Transverse colon (tissue), 4 donors: Measurements from ENCODE around the gene KIF12. TPM values are rescaled to one million over a fixed set of nuclear protein-coding genes. Genes with fewer than 3 reads are reported as not detected.

Experiments used
- DNase-seq: peaks from one replicate; pipeline ENCODE4 v3.0.0-alpha.2; 2019
- H3K27ac ChIP-seq, 4 donors: fragments of 200-600 bp; sonication (generic); 2 replicates each; pipeline ENCODE4 v1.5.1; 2016 to 2018; ENCODE audit warnings: inconsistent platforms in 4 of 4
- H3K27me3 ChIP-seq: fragments of 200-600 bp; sonication (generic); 2 replicates; pipeline ENCODE4 v1.5.1; 2017; ENCODE audit warnings: inconsistent platforms
- H3K36me3 ChIP-seq, 4 donors: fragments of 200-600 bp; sonication (generic); 2 replicates each; pipeline ENCODE4 v1.5.1; 2017 to 2019; ENCODE audit warnings: inconsistent platforms in 4 of 4
- H3K4me1 ChIP-seq, 4 donors: fragments of 200-600 bp; sonication (generic); 2 replicates each; pipeline ENCODE4 v1.5.1; 2017 to 2020; ENCODE audit warnings: inconsistent platforms in 4 of 4
- H3K4me3 ChIP-seq, 4 donors: fragments of 200-600 bp; sonication (generic); 1 replicate in 1 of 4; 2 replicates in 3 of 4; pipeline versions ENCODE4 v1.5.1 to v1.6.1; 2017 to 2019; ENCODE audit warnings: inconsistent platforms in 4 of 4
- H3K9me3 ChIP-seq, 2 donors: fragments of 200-600 bp; sonication (generic); 2 replicates each; pipeline ENCODE4 v1.5.1; 2017 to 2019; ENCODE audit warnings: inconsistent platforms in 2 of 2
- CTCF ChIP-seq, 5 experiments: fragments of 200-600 bp in 3 of 5; fragments of 450-650 bp in 2 of 5; sonication (generic) in 3 of 5; IDR thresholded peaks; 1 replicate in 2 of 5; 2 replicates in 3 of 5; pipeline ENCODE4 v1.5.1; 2016 to 2017; ENCODE audit warnings: antibody characterized with exemption in 5 of 5, inconsistent platforms in 3 of 5, mild to moderate bottlenecking in 2 of 5, moderate library complexity in 1 of 5
- EP300 ChIP-seq: sonication (generic); formaldehyde crosslinking; IDR thresholded peaks from one replicate; pipeline ENCODE4 v1.6.1; 2017; ENCODE audit warnings: antibody characterized with exemption, low read depth
- POLR2A ChIP-seq: fragments of 450-650 bp; IDR thresholded peaks from one replicate; pipeline ENCODE4 v1.6.1; 2016; ENCODE audit warnings: antibody characterized with exemption, mild to moderate bottlenecking, moderate library complexity
- POLR2AphosphoS5 ChIP-seq, 3 donors: sonication (generic); formaldehyde crosslinking; IDR thresholded peaks; one replicate each; pipeline ENCODE4 v1.6.1; 2016; ENCODE audit warnings: antibody characterized with exemption in 3 of 3
- WGBS, 2 donors: methylation state at CpG; one replicate each; pipeline ENCODE4 v1.1.5; 2018; ENCODE audit warnings: low coverage in 1 of 2; 5-methylcytosine and 5-hydroxymethylcytosine counted together
- in situ Hi-C, 4 donors: fragments of 200-750 bp; cut with MboI; loops; one replicate each; pipeline versions ENCODE4 v1.15.0 to v1.15.1; 2017; ENCODE audit warnings: low sequenced_read_pairs in 3 of 4, low pct_ligation_motif_present in 1 of 4, low pct_unique_long_range_greater_than_20kb in 1 of 4
- intact Hi-C: fragments of 100-400 bp; cut with DNase I; formaldehyde crosslinking; loops from one replicate; pipeline ENCODE4 v1.15.1; 2023; ENCODE audit warnings: low total_unique reads
- total RNA-seq, 4 donors: library from RNA; depleted of rRNA; stranded (reverse); fragments of >200 nt; gene quantifications; one replicate each; pipeline ENCODE4 v1.1.0, GENCODE V29; 2016

The KIF12 gene
- total RNA-seq, 4 donors from 2014 or later, result 10.6 to 37.2 (median 20.0) TPM

- Histone ChIP-seq H3K27ac (no peak overlapping the region), H3K27me3 (peaks cover 4% of the 10 kb centered on the region), H3K36me3 (no peaks in the 10 kb centered on the region), H3K9me3 (no peaks in the 10 kb centered on the region), H3K4me1 (peaks cover 0 to 4% (median 0%) of the 10 kb centered on the region in 4 donors), H3K4me3 (no peak overlapping the region)
- WGBS, 2 donors, result 33 to 53% methylated on average over 1 to 4 of the region's 4 CpGs
- intact Hi-C loops, result no loop called here
- TF ChIP-seq POLR2AphosphoS5 (IDR thresholded peaks at IDR 0.05), result no peak
- no peak for TF ChIP-seq EP300
- no peak for TF ChIP-seq CTCF (IDR thresholded peaks at IDR 0.05)
- in situ Hi-C loops, result no loop called here
- no peak for DNase-seq
Observed at GRCh38 chr9:114061830-114062474, 37.1 kb downstream of the KIF12 start.

DNA sequence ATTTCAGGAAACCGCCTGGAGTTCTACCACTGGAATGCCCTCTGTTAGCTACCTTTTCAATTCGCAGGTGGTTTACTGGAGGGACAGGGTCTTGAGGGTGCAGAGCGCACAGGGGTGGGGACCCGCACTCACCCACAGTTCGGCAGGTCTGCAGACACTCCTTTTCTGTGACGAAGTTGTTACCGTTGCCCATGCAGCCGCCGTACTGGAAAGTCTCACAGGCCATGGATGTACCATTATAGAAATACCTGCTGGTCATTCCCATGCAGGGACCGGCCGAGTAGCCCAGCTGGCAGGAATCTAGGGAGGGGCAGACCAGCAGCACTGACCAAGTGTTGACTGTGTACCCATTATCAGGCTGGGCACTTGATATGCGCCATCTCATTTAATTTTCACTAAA is 37.8 kb downstream of the KIF12 start:
- Histone ChIP-seq H3K27ac (no peak overlapping the region), H3K36me3 (no peaks in the 10 kb centered on the region), H3K4me1 (peaks cover 0 to 4% (median 0%) of the 10 kb centered on the region in 4 donors), H3K27me3 (peaks cover 4% of the 10 kb centered on the region), H3K4me3 (no peak overlapping the region), H3K9me3 (no peaks in the 10 kb centered on the region)
- no peak for DNase-seq
- TF ChIP-seq CTCF (IDR thresholded peaks at IDR 0.05), result no peak
- no peak for TF ChIP-seq POLR2AphosphoS5 (IDR thresholded peaks at IDR 0.05)
- TF ChIP-seq EP300, result no peak
- no peak for TF ChIP-seq POLR2A
- intact Hi-C loops, result no loop called here
- in situ Hi-C loops, result no loop called here
- 95% methylated on average over 12 of the region's 12 CpGs; no CpG with 5 or more reads in 1 of the 2 donors for WGBS, 2 donors

DNA sequence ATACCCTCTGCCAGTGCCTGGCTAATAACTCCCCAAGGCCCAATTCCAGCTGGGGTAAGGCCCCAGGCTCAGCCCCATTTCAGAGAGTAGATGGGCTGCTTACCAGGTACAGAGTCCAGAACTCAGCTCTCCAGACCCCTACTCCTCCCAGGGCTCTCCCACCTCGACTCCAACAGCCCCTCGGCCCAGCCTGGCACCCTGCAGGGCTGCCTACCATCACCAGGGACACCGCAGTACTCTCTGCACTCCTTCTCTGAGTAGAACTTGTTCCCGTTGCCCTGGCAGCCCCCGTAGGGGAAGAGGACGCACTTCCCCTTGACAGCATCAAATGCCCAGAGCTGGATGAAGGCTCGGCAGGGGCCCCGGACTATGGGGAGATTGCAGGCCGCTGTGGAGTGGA is 38.4 kb downstream of the KIF12 start:
- Histone ChIP-seq H3K9me3 (no peaks in the 10 kb centered on the region), H3K27me3 (peaks cover under 1% of the 10 kb centered on the region), H3K36me3 (no peaks in the 10 kb centered on the region), H3K27ac (no peak overlapping the region), H3K4me1 (peaks cover 0 to 4% (median 0%) of the 10 kb centered on the region in 4 donors), H3K4me3 (no peak overlapping the region)
- no peak for TF ChIP-seq EP300
- DNase-seq, result no peak
- intact Hi-C loops (no loop called here), in situ Hi-C loops (no loop called here)
- 79% methylated on average over 9 of the region's 9 CpGs; no CpG with 5 or more reads in 1 of the 2 donors for WGBS, 2 donors

GRCh38 chr9:114060070-114060469 is 39.0 kb downstream of the KIF12 start:
- Histone ChIP-seq H3K4me1 (peaks cover 0 to 4% (median 0%) of the 10 kb centered on the region in 4 donors), H3K36me3 (no peaks in the 10 kb centered on the region), H3K27me3 (no peaks in the 10 kb centered on the region), H3K9me3 (no peaks in the 10 kb centered on the region), H3K27ac (no peak overlapping the region), H3K4me3 (no peak overlapping the region)
- in situ Hi-C loops, result no loop called here
- WGBS, 2 donors, result 80 to 83% methylated on average over 1 to 8 of the region's 8 CpGs
- intact Hi-C loops, result no loop called here
- TF ChIP-seq POLR2AphosphoS5 (IDR thresholded peaks at IDR 0.05), result no peak
- no peak for TF ChIP-seq CTCF (IDR thresholded peaks at IDR 0.05)
- no peak for TF ChIP-seq POLR2A
- TF ChIP-seq EP300, result no peak
- DNase-seq, result no peak
